Smooth muscle cell (in vitro differentiated cells): ENCODE measurements around the gene ADAMTS15. TPM values are rescaled to one million over a fixed set of nuclear protein-coding genes. Genes with fewer than 3 reads are reported as not detected.

ENCODE experiments used
- DNase-seq: peaks from one replicate; lab custom pipeline; 2025; ENCODE audit not compliant: unreplicated experiment; lab: John Stamatoyannopoulos, UW
- H2AFZ ChIP-seq: fragments of 200-600 bp; sonication (generic); 2 replicates; pipeline ENCODE4 v1.6.0; 2016; ENCODE audit warnings: antibody characterized with exemption, low read depth, mild to moderate bottlenecking
- H3F3A ChIP-seq: fragments of 200-600 bp; sonication (generic); 2 replicates; pipeline ENCODE4 v1.6.0; 2017; ENCODE audit warnings: antibody characterized with exemption, low read depth
- H3K27ac ChIP-seq: fragments of 200-600 bp; sonication (generic); 2 replicates; pipeline ENCODE4 v1.5.1; 2016; ENCODE audit warnings: low read depth, mild to moderate bottlenecking
- H3K27me3 ChIP-seq: fragments of 200-600 bp; sonication (generic); 2 replicates; pipeline ENCODE4 v1.6.1; 2016; ENCODE audit warnings: low read depth, mild to moderate bottlenecking
- H3K36me3 ChIP-seq: fragments of 200-600 bp; sonication (generic); 2 replicates; pipeline ENCODE4 v1.5.1; 2016; ENCODE audit warnings: low read depth
- H3K4me1 ChIP-seq: fragments of 200-600 bp; sonication (generic); 2 replicates; pipeline ENCODE4 v1.5.1; 2016; ENCODE audit warnings: low read depth
- H3K4me2 ChIP-seq: fragments of 200-600 bp; sonication (generic); 2 replicates; pipeline ENCODE4 v1.6.0; 2016; ENCODE audit warnings: mild to moderate bottlenecking
- H3K4me3 ChIP-seq: fragments of 200-600 bp; sonication (generic); 2 replicates; pipeline ENCODE4 v1.5.1; 2016; ENCODE audit warnings: mild to moderate bottlenecking
- H3K79me2 ChIP-seq: fragments of 200-600 bp; sonication (generic); 2 replicates; pipeline ENCODE4 v1.6.0; 2016; ENCODE audit warnings: low read depth, mild to moderate bottlenecking
- H3K9ac ChIP-seq: fragments of 200-600 bp; sonication (generic); 2 replicates; pipeline ENCODE4 v1.6.0; 2016; ENCODE audit warnings: low read depth
- H3K9me3 ChIP-seq: fragments of 200-600 bp; sonication (generic); replicated peaks from 2 replicates; pipeline ENCODE4 v1.5.1; 2016; ENCODE audit warnings: low read depth
- H4K20me1 ChIP-seq: fragments of 200-600 bp; sonication (generic); 2 replicates; pipeline ENCODE4 v1.6.0; 2016; ENCODE audit warnings: low read depth
- WGBS: methylation state at CpG from one replicate; pipeline ENCODE4 v1.1.7; 2016; ENCODE audit warnings: low lambda C conversion rate; 5-methylcytosine and 5-hydroxymethylcytosine counted together
- polyA plus RNA-seq: library from polyadenylated mRNA; unstranded; fragments of >200 nt; fragmentation: Nextera tagmentation; extraction: Ambion mirVana; gene quantifications from 2 replicates; pipeline ENCODE4 v1.2.1, GENCODE V29; 2016
- total RNA-seq: library from RNA; depleted of rRNA; stranded (reverse); fragments of >200 nt; gene quantifications from 2 replicates; pipeline ENCODE4 v1.2.3, GENCODE V29; 2014
- TF ChIP-seq, protein P1 (sequence below): fragments of 200-600 bp; sonication (generic); IDR thresholded peaks from 2 replicates; pipeline ENCODE4 v1.5.1; 2017; ENCODE audit warnings: borderline replicate concordance, mild to moderate bottlenecking, antibody characterized with exemption; ENCODE audit not compliant: insufficient read depth, poor library complexity, severe bottlenecking

Gene ADAMTS15
- total and polyA plus RNA-seq, 2 experiments from 2014 or later = 1.4 to 3.4 TPM

DNA sequence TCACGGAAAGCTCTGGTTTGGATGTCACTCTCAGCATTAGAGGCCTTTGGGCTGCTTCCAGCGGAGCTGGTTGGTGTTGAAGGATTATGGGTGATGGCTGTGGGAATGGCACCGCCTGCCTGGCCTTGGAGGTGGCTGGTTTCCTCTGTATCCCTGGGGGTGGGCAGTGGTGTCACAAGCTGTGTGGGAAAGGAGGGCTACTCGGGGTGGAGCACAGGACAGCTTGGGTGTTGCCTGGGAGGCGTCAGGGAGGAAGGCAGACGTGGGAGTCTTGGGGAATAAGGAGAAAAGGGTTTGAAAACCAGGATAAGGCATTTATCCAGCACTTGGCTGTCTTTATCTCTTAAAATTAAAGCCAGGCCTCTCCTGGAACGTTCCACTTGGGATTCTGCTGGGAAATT lies 71.8 kb downstream of the ADAMTS15 start:
- no peaks in the 10 kb centered on the region for H3K36me3 ChIP-seq
- H3K27ac ChIP-seq = peak overlapping the region; percentile 56
- H3K9ac ChIP-seq = no peak overlapping the region
- no peaks in the 10 kb centered on the region for H4K20me1 ChIP-seq
- H3K27me3 ChIP-seq = no peaks in the 10 kb centered on the region
- H2AFZ ChIP-seq = peak overlapping the region; percentile 64
- H3K79me2 ChIP-seq = no peaks in the 10 kb centered on the region
- DNase-seq = no peak
- no peaks in the 10 kb centered on the region for H3K9me3 ChIP-seq
- TF ChIP-seq, protein P1, sequence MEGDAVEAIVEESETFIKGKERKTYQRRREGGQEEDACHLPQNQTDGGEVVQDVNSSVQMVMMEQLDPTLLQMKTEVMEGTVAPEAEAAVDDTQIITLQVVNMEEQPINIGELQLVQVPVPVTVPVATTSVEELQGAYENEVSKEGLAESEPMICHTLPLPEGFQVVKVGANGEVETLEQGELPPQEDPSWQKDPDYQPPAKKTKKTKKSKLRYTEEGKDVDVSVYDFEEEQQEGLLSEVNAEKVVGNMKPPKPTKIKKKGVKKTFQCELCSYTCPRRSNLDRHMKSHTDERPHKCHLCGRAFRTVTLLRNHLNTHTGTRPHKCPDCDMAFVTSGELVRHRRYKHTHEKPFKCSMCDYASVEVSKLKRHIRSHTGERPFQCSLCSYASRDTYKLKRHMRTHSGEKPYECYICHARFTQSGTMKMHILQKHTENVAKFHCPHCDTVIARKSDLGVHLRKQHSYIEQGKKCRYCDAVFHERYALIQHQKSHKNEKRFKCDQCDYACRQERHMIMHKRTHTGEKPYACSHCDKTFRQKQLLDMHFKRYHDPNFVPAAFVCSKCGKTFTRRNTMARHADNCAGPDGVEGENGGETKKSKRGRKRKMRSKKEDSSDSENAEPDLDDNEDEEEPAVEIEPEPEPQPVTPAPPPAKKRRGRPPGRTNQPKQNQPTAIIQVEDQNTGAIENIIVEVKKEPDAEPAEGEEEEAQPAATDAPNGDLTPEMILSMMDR = no peak
- peak overlapping the region; percentile 8 for H3K4me2 ChIP-seq
- H3K4me3 ChIP-seq = no peak overlapping the region
- peaks cover 4% of the 10 kb centered on the region for H3F3A ChIP-seq
- 28% methylated on average over 7 of the region's 7 CpGs for WGBS
- peaks cover 5% of the 10 kb centered on the region for H3K4me1 ChIP-seq

DNA sequence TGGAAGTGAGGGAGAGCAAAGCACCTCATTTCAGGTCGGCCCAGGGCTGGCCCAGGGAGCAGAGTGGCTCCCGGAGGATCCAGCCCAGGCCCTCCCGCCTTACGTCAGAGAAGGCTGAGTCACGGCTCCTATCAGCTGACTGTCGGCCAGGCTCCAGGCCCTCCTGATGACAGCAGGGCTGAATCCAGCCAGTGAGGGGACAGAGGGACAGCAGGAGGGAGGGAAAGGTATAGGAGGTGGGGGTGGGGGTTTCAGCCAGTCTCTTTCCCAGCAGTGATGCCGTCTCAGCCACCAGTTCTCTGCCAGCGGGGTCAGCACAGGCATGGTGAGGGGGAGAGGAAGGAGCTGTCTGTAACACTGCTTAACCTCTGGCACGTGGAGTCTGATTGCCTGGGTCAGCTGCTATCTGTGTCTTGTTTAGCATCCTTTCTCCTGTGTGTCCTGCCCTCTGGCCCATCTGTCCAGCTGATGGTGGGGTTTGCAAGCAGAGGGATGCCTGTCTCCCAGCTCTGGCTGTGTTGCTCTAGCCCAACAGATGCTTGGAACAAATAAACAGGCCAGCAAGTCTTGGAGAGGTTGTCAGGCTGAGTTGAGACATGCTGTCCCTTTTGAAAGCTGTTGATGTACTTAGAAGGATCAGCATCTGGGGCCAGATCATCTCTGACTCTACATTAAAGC lies 74.0 kb downstream of the ADAMTS15 start:
- 2% methylated on average over 8 of the region's 9 CpGs for WGBS
- TF ChIP-seq, protein P1 = no peak
- no peak overlapping the region for H3K4me3 ChIP-seq
- H3K4me2 ChIP-seq = peak overlapping the region; percentile 45
- no peaks in the 10 kb centered on the region for H3K9me3 ChIP-seq
- no peaks in the 10 kb centered on the region for H3K36me3 ChIP-seq
- DNase-seq = peak; percentile 56
- H2AFZ ChIP-seq = peak overlapping the region; percentile 64
- H3F3A ChIP-seq = peaks cover 4% of the 10 kb centered on the region
- H3K27ac ChIP-seq = peak overlapping the region; percentile 93
- H3K79me2 ChIP-seq = no peaks in the 10 kb centered on the region
- no peaks in the 10 kb centered on the region for H4K20me1 ChIP-seq
- no peaks in the 10 kb centered on the region for H3K27me3 ChIP-seq
- peaks cover 6% of the 10 kb centered on the region for H3K4me1 ChIP-seq
- H3K9ac ChIP-seq = peak overlapping the region; percentile 70

DNA sequence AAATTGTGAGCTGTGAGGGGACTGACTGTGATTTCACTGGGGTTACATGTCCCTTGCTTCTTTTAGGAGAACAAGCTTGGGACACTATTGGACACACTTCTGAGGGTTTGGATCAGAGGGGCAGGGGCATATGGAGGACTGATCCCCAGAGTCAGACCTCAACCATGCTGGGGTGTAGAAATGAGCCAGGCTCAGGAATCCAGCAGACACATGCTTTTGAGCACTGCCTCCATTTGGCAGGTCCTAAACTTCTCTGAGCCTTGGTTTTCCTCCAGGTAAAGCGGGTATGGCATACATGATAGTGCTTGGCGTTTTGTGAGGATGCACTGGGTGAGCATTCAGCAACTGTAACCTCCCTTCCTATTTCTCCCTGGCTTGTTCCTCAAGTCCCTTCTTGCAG lies 74.7 kb downstream of the ADAMTS15 start:
- Histone ChIP-seq H3K27me3 (no peaks in the 10 kb centered on the region), H3K9me3 (no peaks in the 10 kb centered on the region), H3K27ac (peak overlapping the region; percentile 93), H3K79me2 (no peaks in the 10 kb centered on the region), H4K20me1 (no peaks in the 10 kb centered on the region), H3K36me3 (no peaks in the 10 kb centered on the region), H3K9ac (peak overlapping the region; percentile 70), H3K4me3 (no peak overlapping the region), H3F3A (peaks cover 10% of the 10 kb centered on the region), H3K4me1 (peaks cover 12% of the 10 kb centered on the region), H2AFZ (no peak overlapping the region), H3K4me2 (peak overlapping the region; percentile 45)
- TF ChIP-seq, protein P1 = no peak
- DNase-seq = no peak
- WGBS = 94% methylated on average over 2 of the region's 2 CpGs

DNA sequence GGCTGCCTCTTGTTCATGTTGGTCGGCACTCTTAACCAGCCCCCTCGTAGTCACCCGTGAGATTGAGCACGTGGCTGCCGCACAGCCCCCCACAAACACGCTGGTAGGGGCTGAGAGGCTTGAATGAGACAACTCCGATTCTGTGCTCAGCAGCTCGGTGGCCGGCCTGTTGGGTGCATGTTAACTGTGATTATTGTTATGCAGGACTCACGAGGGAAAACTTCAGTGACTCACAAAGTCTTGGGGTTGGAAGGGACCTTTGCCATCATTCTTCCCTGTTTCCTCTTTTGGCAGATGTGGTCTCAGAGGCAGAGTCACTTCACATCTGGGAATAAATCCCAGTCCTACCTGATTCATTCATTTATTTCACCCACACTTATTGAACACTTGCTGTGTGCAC lies 75.2 kb downstream of the ADAMTS15 start:
- Histone ChIP-seq H3K9me3 (no peaks in the 10 kb centered on the region), H2AFZ (no peak overlapping the region), H4K20me1 (no peaks in the 10 kb centered on the region), H3K4me1 (peaks cover 12% of the 10 kb centered on the region), H3K36me3 (no peaks in the 10 kb centered on the region), H3K79me2 (no peaks in the 10 kb centered on the region), H3F3A (peaks cover 11% of the 10 kb centered on the region), H3K9ac (peak overlapping the region; percentile 70), H3K4me3 (no peak overlapping the region), H3K27me3 (no peaks in the 10 kb centered on the region), H3K4me2 (peak overlapping the region; percentile 45), H3K27ac (peak overlapping the region; percentile 93)
- TF ChIP-seq, protein P1 = no peak
- 50% methylated on average over 10 of the region's 10 CpGs for WGBS
- no peak for DNase-seq
